ENCODE results near the gene FADD.
A peak's percentile ranks its signal among the peaks of the same experiment; 100 is the strongest.
"Not testable (repeated sequence)": the region's sequence is repeated elsewhere in the genome, so short reads cannot be mapped to it uniquely, and the experiment has no call there.

FADD gene

DNA sequence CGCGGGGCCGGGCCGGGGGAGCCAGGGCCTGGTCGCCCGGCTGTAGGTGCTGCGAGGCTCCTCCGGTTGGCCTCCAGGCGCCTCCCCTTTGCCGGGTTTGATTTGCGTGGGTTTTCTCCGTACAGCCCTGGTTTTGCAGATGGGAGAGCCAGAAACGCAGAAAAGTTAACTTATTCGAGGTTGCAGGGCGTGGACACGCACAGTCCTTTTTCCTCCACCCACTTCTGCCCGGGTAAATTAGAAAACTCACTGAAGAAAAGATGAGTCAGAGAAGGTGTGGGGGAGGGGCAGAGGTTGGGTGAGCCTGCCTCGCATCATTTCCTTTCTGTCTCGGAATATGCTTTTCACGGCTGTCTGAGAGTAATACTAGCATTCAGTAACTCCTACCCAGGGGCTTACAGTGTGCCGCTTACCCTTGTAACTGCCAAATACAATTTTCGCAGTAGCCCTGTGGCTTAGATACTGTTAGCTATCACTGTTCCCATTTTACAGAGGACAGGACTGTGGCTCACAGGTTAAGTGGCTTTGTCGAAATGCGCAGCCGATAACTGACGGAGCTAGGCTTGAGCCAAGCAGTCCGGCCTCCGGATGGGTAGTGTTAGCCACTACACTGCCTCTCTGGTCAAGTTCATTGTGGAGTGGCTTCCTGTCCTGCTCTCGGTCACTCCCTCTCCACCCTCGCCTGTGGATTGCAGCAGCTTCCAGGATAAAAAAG is 812 bp downstream of the FADD start:
- DNase-seq: peak in 32 of 56 donors; percentile 7 to 74 (median 37)

DNA sequence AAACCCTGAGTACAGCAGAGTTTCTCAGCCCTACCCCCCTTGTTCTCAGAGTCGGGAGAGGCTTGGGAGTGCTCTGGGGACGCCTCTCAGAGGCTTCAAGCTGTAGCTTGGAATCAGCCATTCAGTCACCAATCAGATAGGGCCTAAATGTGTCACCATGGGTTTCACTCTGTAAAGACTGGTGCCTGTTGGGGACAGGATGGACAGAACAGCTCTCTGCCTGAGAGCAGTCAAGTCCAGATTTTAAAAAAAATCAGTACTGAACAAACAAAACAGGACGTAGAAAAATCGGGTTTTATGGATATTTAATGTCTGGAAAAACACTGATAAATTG is 1.3 kb downstream of the FADD start:
- DNase-seq: no peak

DNA sequence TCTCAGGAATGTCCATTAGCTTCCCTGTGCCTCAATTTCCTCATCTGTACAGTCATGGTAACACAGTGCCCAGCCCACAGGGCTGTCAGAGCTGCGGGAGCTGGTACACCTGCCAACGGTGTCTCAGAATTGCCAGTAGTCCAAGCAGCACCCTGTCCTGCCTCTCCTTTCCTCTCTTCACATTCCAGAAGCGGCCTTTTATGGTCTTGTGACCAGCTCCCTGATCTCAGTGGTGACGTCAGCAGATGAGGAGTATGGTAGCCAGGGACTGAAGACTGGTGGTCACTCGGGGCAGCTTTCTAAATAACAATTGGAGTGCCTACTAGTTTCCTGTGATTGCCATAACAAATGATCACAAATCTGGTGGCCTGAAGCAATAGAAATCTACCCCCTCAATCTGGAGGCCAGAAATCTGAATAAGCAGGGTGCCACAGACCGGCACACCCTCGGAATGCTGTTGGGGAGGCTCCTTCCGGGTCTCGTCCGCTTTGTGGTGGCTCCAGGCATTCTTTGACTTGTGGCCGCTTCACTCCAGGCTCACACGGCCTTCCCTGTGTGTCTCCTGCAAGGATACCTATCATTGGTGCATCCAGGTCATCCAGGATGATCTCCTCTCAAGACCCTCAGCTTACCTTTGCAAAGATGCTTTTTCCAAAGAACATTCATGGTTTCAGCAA is 2.1 kb downstream of the FADD start:
- no peak for DNase-seq

DNA sequence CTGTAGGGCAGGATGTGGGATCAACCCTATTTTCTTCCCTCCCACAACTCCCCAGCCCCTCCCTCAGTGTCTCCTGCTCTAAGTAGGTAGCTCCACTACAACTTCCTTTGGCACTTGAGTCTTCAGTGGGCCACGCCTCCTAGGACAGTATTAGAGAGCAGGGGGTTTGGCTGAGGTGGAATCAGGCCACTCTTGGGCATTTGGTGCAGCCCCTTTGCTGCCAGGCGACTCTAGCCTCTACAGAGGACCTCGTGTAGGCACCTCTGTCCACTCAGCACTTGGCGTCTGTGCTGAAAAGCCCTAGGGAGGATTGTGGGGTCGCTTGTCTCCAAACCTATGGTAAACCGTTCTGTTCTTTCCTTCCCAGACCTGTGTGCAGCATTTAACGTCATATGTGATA is 2.7 kb downstream of the FADD start:
- DNase-seq: no peak

DNA sequence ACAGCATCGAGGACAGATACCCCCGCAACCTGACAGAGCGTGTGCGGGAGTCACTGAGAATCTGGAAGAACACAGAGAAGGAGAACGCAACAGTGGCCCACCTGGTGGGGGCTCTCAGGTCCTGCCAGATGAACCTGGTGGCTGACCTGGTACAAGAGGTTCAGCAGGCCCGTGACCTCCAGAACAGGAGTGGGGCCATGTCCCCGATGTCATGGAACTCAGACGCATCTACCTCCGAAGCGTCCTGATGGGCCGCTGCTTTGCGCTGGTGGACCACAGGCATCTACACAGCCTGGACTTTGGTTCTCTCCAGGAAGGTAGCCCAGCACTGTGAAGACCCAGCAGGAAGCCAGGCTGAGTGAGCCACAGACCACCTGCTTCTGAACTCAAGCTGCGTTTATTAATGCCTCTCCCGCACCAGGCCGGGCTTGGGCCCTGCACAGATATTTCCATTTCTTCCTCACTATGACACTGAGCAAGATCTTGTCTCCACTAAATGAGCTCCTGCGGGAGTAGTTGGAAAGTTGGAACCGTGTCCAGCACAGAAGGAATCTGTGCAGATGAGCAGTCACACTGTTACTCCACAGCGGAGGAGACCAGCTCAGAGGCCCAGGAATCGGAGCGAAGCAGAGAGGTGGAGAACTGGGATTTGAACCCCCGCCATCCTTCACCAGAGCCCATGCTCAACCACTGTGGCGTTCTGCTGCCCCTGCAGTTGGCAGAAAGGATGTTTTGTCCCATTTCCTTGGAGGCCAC is 3.3 kb downstream of the FADD start:
- DNase-seq: no peak

DNA sequence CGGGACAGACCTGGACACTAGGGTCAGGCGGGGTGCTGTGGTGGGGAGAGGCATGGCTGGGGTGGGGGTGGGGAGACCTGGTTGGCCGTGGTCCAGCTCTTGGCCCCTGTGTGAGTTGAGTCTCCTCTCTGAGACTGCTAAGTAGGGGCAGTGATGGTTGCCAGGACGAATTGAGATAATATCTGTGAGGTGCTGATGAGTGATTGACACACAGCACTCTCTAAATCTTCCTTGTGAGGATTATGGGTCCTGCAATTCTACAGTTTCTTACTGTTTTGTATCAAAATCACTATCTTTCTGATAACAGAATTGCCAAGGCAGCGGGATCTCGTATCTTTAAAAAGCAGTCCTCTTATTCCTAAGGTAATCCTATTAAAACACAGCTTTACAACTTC is 3.9 kb downstream of the FADD start:
- DNase-seq: no peak

DNA sequence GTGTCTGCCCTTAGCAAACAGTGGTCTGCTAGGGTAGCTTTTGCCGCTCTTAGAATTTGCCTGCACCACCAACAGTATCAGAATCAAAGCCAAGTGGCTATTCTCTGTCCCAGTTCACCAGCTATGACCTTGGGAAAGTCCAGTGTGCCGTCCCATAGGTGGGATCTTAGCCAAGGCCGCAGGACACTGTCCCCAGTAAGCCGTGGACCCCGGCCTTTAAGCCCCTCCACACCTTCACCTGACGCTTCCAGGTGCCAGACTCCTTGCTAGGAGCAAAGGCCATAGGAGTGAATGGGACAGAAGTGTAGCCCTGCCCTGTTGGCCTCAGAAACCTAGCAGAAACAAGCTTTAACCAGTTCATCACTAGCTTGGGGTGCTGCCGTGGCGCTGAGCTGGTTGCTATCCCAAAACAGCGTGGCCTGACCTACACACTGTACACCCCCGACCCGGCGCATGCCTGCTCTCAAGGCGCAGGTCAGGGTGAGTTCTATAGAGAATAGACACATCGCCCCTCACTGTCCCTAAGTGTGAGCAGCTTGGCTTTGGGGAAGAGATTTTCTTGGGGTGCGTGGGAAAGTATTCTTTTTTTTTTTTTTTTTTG is 4.5 kb downstream of the FADD start:
- no peak for DNase-seq

DNA sequence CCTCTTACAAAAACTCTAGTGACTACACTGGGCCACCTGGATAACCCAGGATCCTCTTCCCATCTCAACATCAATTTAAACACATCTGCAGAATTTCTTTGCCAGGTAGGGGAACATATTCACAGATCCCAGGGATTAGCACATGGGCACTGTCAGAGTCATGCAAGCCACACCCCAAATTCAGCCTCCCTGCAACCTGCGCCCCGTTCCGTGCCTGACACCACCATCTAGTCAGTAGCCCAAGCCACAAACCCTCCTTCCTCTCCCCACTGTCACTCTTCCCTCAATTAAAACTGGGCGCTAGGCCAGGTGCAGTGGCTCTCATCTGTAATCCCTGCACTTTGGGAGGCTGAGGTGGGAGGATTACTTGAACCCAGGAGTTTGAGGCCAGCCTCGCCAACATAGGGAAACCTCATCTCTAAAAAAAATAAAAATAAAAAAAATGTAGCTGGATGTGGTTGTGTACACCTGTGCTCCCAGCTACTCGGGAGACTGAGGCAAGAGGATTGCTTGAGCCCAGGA is 6.4 kb downstream of the FADD start:
- DNase-seq: no peak

DNA sequence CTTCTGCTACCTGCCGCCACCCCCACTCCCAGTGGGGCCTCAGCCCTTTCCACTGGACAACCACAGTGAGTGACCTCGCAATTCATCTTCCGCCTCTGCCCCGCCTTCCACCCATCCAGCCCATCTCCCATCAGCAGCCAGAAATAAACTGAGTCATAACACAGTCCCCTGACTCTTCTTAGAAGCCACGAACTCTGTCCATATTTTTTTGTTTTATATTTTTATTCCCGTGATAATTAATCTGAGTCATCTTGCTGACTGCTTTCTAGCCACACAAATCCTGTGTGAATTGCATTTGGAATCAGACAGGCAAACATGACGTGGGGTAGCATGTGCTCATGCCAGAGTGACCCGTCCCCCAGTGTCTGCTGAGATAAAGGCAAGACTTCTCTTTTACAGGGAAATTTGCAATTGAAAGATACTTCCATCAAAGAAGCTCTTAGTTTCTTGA is 7.0 kb downstream of the FADD start:
- no peak for DNase-seq

DNA sequence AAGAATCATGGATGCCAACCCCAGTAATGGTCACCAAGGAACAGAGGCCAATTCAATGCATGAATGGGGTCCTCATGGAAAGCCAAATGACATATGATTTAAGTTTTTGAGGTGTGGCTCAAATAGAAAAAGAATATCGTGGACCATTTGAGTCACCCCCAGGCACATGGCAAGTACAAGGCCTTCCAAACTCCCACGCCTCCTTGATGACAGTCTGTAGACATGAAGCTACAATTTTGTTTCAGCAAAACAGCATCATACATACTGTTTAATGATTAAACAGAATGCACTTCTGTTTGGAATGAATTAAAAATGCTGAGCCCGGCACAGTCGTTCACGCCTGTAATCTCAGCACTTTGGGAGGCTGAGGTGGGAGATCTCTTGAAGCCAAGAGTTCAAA is 7.4 kb downstream of the FADD start:
- no peak for DNase-seq

DNA sequence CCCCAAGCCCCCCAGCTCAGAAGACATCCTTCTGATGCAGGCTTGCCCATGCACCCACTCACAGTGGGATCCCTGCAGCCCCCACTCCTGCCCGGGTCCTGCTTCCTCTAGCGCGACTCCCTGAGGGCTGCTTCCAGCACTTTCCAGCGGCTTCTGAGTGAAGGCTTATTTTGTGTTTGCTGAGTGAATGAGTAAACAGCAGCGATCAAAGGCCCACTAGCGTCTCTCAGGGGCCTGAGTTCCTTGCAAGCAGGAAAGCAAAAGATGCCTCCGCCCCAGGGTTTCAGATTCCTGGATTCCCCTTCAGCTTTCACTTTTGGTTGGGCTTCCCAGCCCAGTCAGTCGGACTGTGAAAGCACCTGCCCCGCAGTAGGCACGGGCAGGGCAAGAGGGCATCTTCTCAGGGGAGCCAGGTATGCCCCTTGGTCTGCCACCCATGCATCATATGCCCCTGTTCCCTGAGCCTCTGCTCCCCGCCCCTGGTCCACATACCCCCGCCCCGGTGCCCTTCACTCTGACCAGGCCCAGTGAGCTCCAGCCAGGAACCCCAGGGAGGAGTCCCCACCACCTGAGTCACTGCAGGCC is 9.2 kb downstream of the FADD start:
- no peak for DNase-seq

DNA sequence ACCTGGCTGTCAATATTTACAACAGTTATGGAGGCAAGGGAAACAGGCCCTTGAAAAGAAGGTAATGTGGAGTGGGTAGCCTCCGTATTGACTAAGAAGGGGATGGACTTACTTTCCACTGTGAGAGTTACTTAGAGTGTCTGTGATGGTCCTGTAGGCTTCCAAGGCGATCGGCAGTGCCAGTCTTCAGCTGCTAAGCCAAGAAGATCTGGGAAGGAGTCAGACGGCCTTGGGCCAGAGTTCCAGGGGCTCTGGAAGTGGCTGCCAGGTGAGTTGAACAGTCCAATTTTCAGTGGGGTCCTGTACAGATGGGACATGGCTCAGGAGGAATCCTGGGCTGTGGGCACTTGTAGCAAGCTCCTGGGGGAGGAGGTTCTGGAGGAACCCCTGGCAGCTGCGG is 14.3 kb downstream of the FADD start:
- not testable (repeated sequence) for DNase-seq

DNA sequence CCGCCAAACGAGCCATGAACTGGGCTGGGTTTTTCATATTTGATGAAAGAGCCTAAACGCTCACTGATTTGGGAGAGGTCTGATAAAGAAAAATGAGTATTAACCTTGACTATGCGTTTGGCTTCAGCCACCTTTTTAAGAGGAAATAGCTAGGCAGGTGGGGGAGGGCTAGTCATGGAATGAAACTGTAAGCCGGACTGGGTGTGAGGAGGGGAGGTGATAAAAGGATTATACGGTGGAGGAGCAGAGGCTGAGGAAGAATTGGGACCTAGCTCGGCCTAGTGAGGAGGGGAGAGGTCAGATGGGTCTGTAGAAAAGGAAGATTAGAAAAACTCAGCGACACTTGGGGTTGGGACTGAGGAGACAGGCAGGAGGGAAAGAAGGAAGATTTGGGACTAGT is 15.0 kb downstream of the FADD start:
- not testable (repeated sequence) for DNase-seq

DNA sequence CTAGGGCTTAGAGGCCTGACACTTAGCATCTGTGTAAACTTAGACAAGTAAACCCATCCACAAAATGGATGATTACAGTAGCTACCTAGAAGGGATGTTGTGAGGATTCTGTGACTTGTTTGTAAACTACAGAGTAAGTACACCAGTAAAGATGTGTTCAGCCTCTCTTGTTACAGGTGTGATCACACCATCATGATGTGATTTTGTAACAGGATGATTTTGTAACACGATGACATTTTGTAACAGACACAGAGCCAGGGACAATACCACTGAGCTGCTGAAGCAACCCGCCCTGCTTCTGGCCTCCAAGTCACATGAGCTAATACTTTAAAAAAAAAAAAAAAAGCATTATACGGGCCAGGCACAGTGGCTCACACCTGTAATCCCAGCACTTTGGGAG is 17.0 kb downstream of the FADD start:
- DNase-seq: no peak

DNA sequence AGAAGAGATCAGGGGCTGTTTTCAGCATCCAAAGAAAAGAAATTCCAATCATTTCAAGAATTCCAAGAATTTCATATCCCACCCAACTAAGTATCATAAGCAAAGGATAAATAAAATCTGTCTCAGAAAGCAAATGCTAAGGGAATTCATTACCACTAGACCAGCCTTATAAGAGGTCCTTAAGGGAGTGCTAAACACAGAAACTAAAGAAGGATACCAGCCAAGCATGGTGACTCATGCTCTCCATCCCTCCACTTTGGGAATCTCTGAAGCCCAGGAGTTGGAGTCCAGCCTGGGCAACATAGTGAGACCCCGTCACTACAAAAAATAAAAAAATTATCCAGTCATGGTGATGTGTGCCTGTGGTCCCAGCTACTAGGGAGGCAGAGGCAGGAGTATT is 17.8 kb downstream of the FADD start:
- DNase-seq: no peak

DNA sequence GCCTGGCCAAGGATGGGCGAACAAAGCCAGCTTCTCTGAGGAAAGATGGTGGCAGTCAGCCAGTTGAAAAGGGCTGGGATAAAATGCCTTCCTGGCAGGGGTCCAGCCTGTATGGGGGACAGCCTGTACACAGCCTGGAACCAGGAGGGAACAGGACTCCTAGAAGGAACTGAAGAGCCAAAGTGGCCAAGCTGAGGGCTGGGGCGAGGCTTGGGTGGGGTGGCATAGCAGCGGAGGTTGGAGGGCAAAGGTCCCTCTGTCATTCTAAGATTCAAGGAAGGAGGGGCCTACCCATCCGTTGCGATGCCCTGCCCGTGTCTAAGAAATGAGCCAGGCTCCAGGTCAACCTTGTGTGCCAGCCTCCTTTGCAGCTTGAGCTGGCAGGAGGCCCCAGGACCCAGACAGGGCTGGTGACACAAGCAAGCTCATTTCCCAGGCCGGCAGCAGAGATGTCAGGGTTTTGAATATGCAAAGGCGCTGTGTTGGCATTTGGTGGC is 22.6 kb downstream of the FADD start:
- DNase-seq: peak in 3 of 56 donors; percentile 12 to 14 (median 12)

DNA sequence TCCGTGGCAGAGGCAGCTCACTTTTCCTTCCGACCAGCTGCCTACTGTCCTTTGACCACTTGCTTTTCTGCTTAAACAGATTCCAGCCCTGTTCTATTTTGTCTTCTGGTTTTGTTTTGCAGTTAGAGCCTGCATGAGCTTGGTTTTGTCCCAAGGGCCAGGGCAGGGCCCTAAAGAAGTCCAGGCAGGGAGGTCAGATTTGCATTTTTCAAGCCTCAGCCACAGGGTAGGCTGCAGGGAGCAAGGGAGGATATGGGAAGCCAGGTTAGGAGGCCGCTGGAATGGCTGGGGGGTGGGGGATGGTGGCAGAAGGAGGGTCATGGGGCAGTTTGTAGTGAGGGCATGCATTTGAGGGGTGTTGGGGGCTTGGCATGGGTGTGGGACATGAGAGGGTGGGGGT is 23.1 kb downstream of the FADD start:
- DNase-seq: no peak

DNA sequence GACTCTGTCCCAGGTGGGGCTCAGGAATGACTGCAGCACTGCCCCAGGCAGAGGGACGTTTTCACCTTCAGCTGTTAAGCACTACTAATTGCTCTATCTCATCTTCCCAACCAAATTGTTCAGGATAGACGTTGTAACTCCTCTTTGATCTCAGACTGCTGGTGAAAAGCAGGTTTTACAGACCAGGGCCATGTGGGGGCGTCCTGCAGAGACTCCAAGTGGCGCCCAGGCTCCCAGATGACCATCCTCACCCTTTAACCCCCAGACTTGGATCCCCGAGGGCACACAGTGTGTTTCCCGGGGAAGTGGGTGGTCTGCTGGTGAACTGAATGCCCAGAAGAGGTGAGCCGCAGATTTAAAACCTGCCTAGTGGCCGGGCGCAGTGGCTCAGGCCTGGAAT is 23.9 kb downstream of the FADD start:
- no peak for DNase-seq

DNA sequence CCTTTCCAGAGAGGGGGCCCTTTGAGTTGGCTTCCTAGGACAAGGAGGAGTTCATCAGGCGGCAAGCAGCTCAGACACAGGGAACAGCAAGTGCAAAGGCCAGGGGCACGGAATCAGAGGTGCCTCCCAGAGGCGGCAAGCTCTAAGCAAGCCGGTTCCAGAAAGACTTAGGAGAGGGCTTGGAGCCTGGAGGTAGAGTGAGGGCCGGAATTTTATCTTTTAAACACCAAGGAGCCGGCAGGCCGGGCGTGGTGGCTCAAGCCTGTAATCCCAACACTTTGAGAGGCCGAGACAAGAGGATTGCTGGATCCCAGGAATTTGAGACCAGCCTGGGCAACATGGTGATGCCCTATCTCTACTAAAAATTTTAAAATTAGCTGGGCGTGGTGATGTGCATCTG is 26.6 kb downstream of the FADD start:
- no peak for DNase-seq

DNA sequence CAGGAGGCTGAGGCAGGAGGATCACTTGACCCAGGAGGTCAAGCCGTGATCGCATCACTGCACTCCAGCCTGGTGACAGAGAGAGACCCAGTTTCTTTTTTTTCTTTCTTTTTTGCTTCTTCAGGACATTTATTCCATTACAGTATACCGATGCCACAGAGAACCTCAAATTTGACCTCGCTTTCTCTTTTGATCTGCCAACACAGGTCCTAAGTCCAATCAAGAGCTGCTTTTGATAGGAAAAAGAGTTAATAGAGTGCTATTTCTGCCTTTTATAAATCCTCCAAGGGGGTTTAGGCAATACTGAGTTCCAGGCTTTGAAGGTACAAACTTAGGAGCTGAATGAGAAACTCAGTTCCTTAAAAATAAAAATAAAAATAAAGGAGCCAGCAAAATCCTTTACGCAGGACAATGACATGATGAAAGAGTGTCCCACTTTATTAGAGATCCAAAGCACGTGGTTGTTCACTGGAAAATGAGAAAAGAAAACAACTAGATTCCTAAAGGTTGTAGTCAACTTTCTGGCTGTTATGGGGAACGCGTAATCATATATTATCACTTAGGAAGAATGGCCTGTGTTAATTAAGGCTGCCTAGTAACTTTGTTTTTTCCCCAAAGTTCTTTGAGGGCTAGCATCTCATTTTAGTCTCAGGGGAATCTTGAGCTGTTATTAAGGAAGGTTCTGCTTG is 27.2 kb downstream of the FADD start:
- no peak for DNase-seq

Measured in nucleus accumbens (tissue), 56 donors.